Caco-2 (cell line): ENCODE results near the gene OR1K1. TPM values are rescaled to one million over a fixed set of nuclear protein-coding genes. Genes with fewer than 3 reads are reported as not detected.

ENCODE experiments used
- Bru-seq: library from RNA; stranded (reverse); fragments of 400-500 nt; gene quantifications from one replicate; lab custom pipeline; 2021; lab: Mats Ljungman, UMichigan
- BruChase-seq, 2 experiments: library from RNA; stranded (reverse); fragments of 400-500 nt; gene quantifications; one replicate each; lab custom pipeline; 2021; lab: Mats Ljungman, UMichigan
- BruUV-seq: library from RNA; stranded (reverse); fragments of 400-500 nt; replicated peaks from 2 replicates; lab custom pipeline; 2021; lab: Mats Ljungman, UMichigan
- CTCF ChIA-PET: fragments of 300-600 bp; sonication (Branson Sonifier 250); formaldehyde crosslinking; loops from one replicate; lab custom pipeline; 2022; ENCODE audit warnings: antibody characterized with exemption; lab: Charles Lee
- POLR2A ChIA-PET: fragments of 300-600 bp; sonication (Branson Sonifier 250); formaldehyde crosslinking; loops from one replicate; lab custom pipeline; 2022; ENCODE audit warnings: antibody characterized with exemption; lab: Charles Lee
- DNase-seq, 2 experiments: peaks; one replicate each; pipeline versions ENCODE4 v3.0.0 to v3.0.0-alpha.2; 2020 to 2022
- H3K27me3 ChIP-seq: replicated peaks from 2 replicates; pipeline ENCODE4 v1.6.0; 2011; ENCODE audit warnings: low read length; ENCODE audit not compliant: control insufficient read depth, insufficient read depth
- H3K36me3 ChIP-seq: 2 replicates; pipeline ENCODE4 v1.5.1; 2011; ENCODE audit warnings: low read length; ENCODE audit not compliant: control insufficient read depth, insufficient read depth
- H3K4me1 ChIP-seq: fragments of 250-450 bp; sonication (Bioruptor Pico); 2 replicates; pipeline ENCODE4 v1.5.1; 2020; ENCODE audit warnings: mild to moderate bottlenecking
- H3K4me3 ChIP-seq: 2 replicates; pipeline ENCODE4 v1.5.1; 2011; ENCODE audit warnings: low read depth, mild to moderate bottlenecking, control low read depth, low read length
- H3K9me3 ChIP-seq: fragments of 250-450 bp; sonication (Bioruptor Pico); 2 replicates; pipeline ENCODE4 v1.5.1; 2020; ENCODE audit warnings: mild to moderate bottlenecking, moderate library complexity
- H3K27ac Mint-ChIP-seq: one replicate; pipeline ENCODE4 v1.8.0; 2022; ENCODE audit warnings: mixed read lengths; ENCODE audit not compliant: unreplicated experiment
- H3K27me3 Mint-ChIP-seq: one replicate; pipeline ENCODE4 v1.8.0; 2022; ENCODE audit warnings: mixed read lengths; ENCODE audit not compliant: insufficient read depth, unreplicated experiment
- H3K36me3 Mint-ChIP-seq: one replicate; pipeline ENCODE4 v1.8.0; 2022; ENCODE audit warnings: mild to moderate bottlenecking, mixed read lengths; ENCODE audit not compliant: insufficient read depth, unreplicated experiment
- H3K4me1 Mint-ChIP-seq: one replicate; pipeline ENCODE4 v1.8.0; 2022; ENCODE audit warnings: low read depth, mixed read lengths; ENCODE audit not compliant: unreplicated experiment
- H3K4me3 Mint-ChIP-seq: one replicate; pipeline ENCODE4 v1.8.0; 2022; ENCODE audit warnings: mild to moderate bottlenecking, moderate library complexity, mixed read lengths; ENCODE audit not compliant: unreplicated experiment
- H3K9me3 Mint-ChIP-seq: one replicate; pipeline ENCODE4 v1.8.0; 2022; ENCODE audit warnings: mixed read lengths; ENCODE audit not compliant: unreplicated experiment
- CTCF ChIP-seq, 2 experiments: fragments of 200-600 bp in 1 of 2; IDR thresholded peaks; 1 replicate in 1 of 2; 2 replicates in 1 of 2; pipeline versions ENCODE4 v1.5.1 to v1.8.0; 2011 to 2022; ENCODE audit warnings: antibody characterized with exemption in 1 of 2, control low read depth in 1 of 2, inconsistent platforms in 1 of 2, low read depth in 1 of 2, low read length in 1 of 2, mild to moderate bottlenecking in 1 of 2, moderate library complexity in 1 of 2; ENCODE audit not compliant: insufficient read depth in 1 of 2, severe bottlenecking in 1 of 2, unreplicated experiment in 1 of 2
- intact Hi-C: fragments of 100-400 bp; cut with micrococcal nuclease; formaldehyde crosslinking; loops from one replicate; pipeline ENCODE4 v1.10.0; 2022; ENCODE audit not compliant: unreplicated experiment
- long read RNA-seq: library from polyadenylated mRNA; stranded (forward); transcript quantifications from one replicate; pipeline ENCODE4 v2.0.0, GENCODE V29; 2022
- total RNA-seq: library from RNA; stranded (reverse); gene quantifications from 2 replicates; pipeline ENCODE4 v1.2.3, GENCODE V29; 2022

The OR1K1 gene
- not detected in 2 replicates for total RNA-seq
- not detected for Bru-seq, nascent RNA
- BruChase-seq, experiment 1, labeled RNA remaining after a 2-hour chase: not detected
- BruChase-seq, experiment 2, labeled RNA remaining after a 6-hour chase: not detected
- long read RNA-seq: 0 reads

- Mint-ChIP-seq H3K9me3 (peaks cover under 1% of the 10 kb centered on the region), H3K4me3 (no peak within 1 kb of the TSS), H3K36me3 (peaks cover 5% of the 10 kb centered on the region), H3K4me1 (no peaks in the 10 kb centered on the region), H3K27ac (no peak within 1 kb of the TSS), H3K27me3 (no peaks in the 10 kb centered on the region)
- DNase-seq: peak in 1 of 2 experiments; percentile 33
- no peak for TF ChIP-seq CTCF (IDR thresholded peaks at IDR 0.05; ENCODE audit: insufficient read depth in 1 of 2, low read depth in 1 of 2, low read length in 1 of 2, severe bottlenecking in 1 of 2, unreplicated experiment in 1 of 2)
- intact Hi-C loops: no loop called here
- Histone ChIP-seq H3K4me1 (no peaks in the 10 kb centered on the region), H3K27me3 (no peaks in the 10 kb centered on the region), H3K9me3 (no peaks in the 10 kb centered on the region), H3K4me3 (no peak within 1 kb of the TSS), H3K36me3 (no peaks in the 10 kb centered on the region)
- POLR2A ChIA-PET: no interaction called here
- CTCF ChIA-PET: interaction anchor here (0.7 kb wide), 1 partner anchor 302 kb away, joined by 3 read pairs; no protein-coding TSS in a partner anchor
- BruUV-seq: no TSS peak
Observed at GRCh38 chr9:122800066-122801060, at the start of gene OR1K1. Gene OR1K1 (plus strand): TSS chr9:122800123. CDS start chr9:122800123, 0 bp downstream.

DNA sequence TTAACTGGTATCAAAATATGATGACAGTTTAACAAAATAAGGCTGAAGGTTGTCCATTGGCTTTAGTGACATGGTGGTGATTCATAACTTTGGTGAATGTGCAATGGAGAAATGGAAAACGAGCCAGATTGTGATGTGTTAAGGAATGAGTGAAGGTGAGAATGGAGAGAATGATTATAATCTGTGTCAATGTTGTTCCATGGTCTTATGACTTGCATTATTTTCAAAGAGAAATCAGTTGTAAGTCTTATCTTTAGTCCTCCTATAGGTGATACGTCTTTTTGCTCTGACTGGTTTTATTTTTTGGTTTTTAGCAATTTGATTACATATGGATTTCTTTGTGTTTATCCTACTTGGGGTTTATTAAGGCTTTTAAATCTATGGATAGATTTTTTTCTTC is 45.1 kb upstream of the OR1K1 start:
- H3K27me3 Mint-ChIP-seq: peaks cover 3% of the 10 kb centered on the region

More for the DNA sequence above, 45.1 kb upstream of the OR1K1 start:
- Histone ChIP-seq H3K4me1 (no peaks in the 10 kb centered on the region), H3K9me3 (peaks cover 10% of the 10 kb centered on the region), H3K36me3 (no peaks in the 10 kb centered on the region), H3K4me3 (no peak overlapping the region), H3K27me3 (no peaks in the 10 kb centered on the region)
- no peak for DNase-seq
- intact Hi-C loops: no loop called here
- ChIA-PET CTCF (interaction anchor here (0.7 kb wide), 1 partner anchor 34 kb away, joined by 4 read pairs; no protein-coding TSS in a partner anchor), POLR2A (no interaction called here)
- peaks cover 26% of the 10 kb centered on the region for H3K9me3 Mint-ChIP-seq
- no peaks in the 10 kb centered on the region for H3K4me1 Mint-ChIP-seq
- no peak overlapping the region for H3K4me3 Mint-ChIP-seq
- H3K27ac Mint-ChIP-seq: no peak overlapping the region
- no peak for TF ChIP-seq CTCF (IDR thresholded peaks at IDR 0.05; ENCODE audit: insufficient read depth in 1 of 2, low read depth in 1 of 2, low read length in 1 of 2, severe bottlenecking in 1 of 2, unreplicated experiment in 1 of 2)
- no peaks in the 10 kb centered on the region for H3K36me3 Mint-ChIP-seq
- no TSS peak for BruUV-seq
